Cardiac fibroblast (primary cell): Measurements from ENCODE around the gene GXYLT2.

Experiments
- DNase-seq, 2 donors: peaks; one replicate each; pipeline versions ENCODE4 v3.0.0 to v3.0.0-alpha.2; 2010; ENCODE audit warnings: low read depth in 2 of 2
- H3K4me3 ChIP-seq, 2 donors: replicated peaks in 1 of 2; 1 replicate in 1 of 2; 2 replicates in 1 of 2; pipeline ENCODE4 v1.5.1; 2011; ENCODE audit warnings: low read depth in 2 of 2, low read length in 2 of 2, mild to moderate bottlenecking in 2 of 2, moderate library complexity in 1 of 2
- TF ChIP-seq, protein P1 (sequence below): IDR thresholded peaks from one replicate; pipeline ENCODE4 v1.5.1; 2011; ENCODE audit warnings: low read depth, mild to moderate bottlenecking, low read length, inconsistent platforms

Gene GXYLT2

DNA sequence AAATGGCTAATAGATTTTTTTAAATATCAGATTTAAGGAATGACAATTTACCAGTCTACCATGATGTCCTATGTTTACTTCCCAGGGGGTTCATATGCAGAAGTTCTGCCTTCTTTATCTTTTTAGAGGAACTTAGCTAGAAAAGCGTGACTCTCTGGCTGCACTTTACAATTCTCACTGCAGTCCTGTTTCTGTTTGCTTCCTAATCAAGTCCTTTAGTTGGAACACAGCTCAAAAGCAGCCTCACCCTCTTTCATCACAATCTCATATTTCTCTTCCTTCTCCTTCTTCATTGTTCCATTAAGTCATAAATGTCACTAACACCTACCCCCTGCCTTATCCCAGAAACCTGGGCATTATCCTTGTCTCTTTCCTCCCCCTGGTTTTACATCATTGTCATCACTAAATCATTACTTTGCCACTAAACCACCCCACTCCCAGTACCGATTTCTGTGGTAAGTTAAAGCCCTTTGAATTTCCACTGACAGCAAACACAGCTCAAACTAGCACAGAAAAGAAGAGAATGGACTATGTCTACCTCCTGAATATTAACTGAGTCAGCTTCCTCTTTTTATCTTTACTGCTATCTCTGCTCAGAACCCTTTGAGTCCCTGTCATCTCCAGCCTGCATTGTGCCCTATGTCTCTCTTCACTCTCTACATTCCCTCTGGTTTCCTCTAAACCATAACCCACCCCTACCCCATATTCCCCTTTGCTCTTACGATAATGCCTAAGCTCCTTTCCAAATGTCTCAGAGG lies 94.9 kb downstream of the GXYLT2 start:
- H3K4me3 ChIP-seq = no peak overlapping the region
- DNase-seq = no peak
- TF ChIP-seq, protein P1, sequence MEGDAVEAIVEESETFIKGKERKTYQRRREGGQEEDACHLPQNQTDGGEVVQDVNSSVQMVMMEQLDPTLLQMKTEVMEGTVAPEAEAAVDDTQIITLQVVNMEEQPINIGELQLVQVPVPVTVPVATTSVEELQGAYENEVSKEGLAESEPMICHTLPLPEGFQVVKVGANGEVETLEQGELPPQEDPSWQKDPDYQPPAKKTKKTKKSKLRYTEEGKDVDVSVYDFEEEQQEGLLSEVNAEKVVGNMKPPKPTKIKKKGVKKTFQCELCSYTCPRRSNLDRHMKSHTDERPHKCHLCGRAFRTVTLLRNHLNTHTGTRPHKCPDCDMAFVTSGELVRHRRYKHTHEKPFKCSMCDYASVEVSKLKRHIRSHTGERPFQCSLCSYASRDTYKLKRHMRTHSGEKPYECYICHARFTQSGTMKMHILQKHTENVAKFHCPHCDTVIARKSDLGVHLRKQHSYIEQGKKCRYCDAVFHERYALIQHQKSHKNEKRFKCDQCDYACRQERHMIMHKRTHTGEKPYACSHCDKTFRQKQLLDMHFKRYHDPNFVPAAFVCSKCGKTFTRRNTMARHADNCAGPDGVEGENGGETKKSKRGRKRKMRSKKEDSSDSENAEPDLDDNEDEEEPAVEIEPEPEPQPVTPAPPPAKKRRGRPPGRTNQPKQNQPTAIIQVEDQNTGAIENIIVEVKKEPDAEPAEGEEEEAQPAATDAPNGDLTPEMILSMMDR = no peak

DNA sequence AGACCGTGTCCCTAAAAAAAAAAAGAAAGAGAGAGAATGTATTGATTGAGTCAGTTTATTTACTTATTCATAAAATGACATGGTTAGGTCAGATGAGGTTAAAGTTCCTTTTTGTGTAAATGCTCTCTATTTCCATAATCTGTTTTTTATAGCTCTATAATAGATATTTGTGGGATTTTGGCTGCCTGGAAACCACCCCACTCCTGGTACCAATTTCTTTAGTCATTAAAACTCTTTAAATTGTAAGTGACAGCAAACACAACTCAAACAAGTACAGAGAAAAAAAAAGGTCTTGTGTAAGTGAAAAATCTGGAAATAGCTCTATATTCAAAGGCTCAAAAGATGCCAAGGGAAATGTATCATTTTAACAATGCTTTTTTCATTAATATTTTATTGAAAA lies 97.7 kb downstream of the GXYLT2 start:
- H3K4me3 ChIP-seq = no peak overlapping the region
- TF ChIP-seq, protein P1 = no peak
- DNase-seq = no peak

DNA sequence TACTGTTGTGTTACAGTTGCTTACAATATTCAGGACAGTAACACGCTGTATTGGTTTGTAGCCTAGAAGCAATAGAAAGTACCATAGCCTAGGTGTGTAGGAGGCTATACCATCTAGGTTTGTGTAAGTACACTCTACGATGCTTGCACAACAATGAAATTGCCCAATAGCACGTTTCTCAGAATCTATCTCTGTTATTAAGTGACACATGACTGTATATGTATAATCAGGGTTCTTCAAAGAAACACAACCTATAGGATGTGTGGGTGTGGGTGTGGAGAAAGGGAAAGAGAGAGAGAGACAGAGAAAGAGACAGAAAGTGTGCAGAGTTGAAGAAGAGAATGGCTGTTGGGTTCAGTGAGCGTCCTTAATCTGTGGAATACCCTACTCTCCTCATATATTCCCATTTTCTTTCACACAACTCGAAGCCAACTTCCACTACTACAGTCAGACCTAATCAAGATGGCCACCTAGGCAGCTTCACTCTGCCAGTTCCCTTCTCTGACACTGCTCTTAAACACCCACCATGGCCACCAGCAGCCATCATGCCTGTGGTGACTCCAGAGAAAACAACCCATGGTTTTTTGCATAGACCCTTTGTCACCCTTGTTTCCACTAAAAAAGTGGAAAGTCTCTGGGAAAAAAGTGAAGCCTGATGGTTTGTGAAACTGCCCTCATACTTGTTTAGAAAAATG lies 103.0 kb downstream of the GXYLT2 start:
- no peak overlapping the region for H3K4me3 ChIP-seq
- TF ChIP-seq, protein P1 = no peak
- no peak for DNase-seq

DNA sequence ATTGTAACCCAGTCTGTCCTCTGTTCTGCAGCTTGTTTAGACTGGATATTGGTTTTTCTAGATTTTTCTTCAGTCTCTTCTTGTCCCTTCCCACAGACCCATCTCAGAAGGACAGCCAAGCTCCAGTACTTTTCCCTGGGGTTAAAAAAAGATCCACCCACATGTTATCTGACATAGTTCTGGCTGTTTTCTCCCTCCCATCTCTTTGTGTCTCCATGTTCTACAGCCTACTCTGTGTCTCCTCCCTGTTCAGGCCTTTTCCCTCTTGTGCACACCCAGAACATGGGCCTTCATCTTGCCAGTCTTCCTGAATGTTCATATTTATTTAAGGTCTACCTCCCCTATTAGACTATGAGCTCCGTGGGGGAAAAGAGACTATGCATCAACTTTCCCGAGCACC lies 103.7 kb downstream of the GXYLT2 start:
- TF ChIP-seq, protein P1 = no peak
- no peak overlapping the region for H3K4me3 ChIP-seq
- no peak for DNase-seq

DNA sequence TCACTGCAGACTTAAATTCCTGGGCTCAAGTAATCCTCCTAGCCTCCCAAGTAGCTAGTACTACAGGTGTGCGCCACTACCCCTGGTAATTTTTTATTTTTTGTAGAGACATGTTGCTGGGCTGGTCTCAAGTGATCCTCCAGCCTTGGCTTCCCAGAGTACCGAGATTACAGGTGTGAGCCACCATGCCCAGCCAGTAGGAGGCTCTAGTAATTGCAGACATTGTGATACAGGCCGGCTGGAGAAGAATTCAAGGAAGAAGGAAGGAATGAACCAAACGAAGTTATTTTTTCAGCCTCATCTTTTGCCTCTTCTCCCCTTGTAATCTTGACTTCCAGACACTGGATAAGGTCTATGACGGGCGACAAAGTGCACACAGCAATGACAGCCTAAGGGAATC lies 105.5 kb downstream of the GXYLT2 start:
- H3K4me3 ChIP-seq = no peak overlapping the region
- TF ChIP-seq, protein P1 = no peak
- DNase-seq = no peak

DNA sequence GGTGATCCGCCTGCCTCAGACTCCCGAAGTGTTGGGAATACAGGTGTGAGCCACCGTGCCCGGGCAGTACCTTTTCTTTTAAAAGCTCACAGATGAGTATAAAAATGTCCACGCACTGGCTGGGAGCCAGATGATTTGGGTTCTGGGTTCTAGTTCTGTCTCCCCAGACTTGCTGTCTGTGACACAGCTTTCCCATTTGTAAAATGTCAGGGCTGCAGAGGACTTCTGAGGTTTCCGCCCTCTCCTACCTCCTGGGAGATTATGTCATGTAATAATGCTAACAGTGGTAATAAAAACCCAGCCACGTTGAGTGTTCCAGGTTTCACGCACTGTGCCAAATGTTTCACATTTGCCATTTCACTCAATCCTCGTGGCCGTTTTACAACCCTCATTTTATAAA lies 107.5 kb downstream of the GXYLT2 start:
- H3K4me3 ChIP-seq = no peak overlapping the region
- TF ChIP-seq, protein P1 = no peak
- no peak for DNase-seq
